GM18868 (cell line): ENCODE data around the gene LAMTOR4.
A peak's percentile ranks its signal among the peaks of the same experiment; 100 is the strongest.
"Not testable (repeated sequence)": the region's sequence is repeated elsewhere in the genome, so short reads cannot be mapped to it uniquely, and the experiment has no call there.

Experiments used
- ATAC-seq: cut with Tn5 transposase; IDR thresholded peaks from one replicate; pipeline ENCODE4 v1.9.1; 2021; ENCODE audit warnings: mild to moderate bottlenecking, moderate library complexity; ENCODE audit not compliant: unreplicated experiment

LAMTOR4 gene

GRCh38 chr7:100122067-100122466 is 26.7 kb upstream of the LAMTOR4 start:
- ATAC-seq, result no peak

DNA sequence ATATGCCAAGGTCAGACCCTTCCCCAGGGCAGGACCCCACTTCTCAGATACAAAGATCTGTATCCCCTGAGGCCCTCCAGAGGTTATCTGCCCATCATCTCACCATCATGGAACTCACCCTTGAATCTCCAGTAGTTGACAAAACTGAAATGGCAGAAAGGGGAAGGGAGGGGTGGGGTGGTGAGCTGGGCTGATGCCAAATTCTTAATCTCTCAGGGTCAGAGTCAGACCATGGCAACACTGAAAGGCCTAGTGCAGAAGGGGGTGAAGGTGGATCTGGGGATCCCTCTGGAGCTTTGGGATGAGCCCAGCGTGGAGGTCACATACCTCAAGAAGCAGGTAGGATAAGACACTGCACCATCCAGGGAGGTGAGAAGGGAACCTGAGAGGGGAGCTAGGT is 26.1 kb upstream of the LAMTOR4 start:
- no peak for ATAC-seq

- no peak for ATAC-seq
These were observed 24.2 kb upstream of the LAMTOR4 start for GRCh38 chr7:100124301-100125230.

- ATAC-seq, result no peak
These were observed 22.3 kb upstream of the LAMTOR4 start for GRCh38 chr7:100126239-100126930.

DNA sequence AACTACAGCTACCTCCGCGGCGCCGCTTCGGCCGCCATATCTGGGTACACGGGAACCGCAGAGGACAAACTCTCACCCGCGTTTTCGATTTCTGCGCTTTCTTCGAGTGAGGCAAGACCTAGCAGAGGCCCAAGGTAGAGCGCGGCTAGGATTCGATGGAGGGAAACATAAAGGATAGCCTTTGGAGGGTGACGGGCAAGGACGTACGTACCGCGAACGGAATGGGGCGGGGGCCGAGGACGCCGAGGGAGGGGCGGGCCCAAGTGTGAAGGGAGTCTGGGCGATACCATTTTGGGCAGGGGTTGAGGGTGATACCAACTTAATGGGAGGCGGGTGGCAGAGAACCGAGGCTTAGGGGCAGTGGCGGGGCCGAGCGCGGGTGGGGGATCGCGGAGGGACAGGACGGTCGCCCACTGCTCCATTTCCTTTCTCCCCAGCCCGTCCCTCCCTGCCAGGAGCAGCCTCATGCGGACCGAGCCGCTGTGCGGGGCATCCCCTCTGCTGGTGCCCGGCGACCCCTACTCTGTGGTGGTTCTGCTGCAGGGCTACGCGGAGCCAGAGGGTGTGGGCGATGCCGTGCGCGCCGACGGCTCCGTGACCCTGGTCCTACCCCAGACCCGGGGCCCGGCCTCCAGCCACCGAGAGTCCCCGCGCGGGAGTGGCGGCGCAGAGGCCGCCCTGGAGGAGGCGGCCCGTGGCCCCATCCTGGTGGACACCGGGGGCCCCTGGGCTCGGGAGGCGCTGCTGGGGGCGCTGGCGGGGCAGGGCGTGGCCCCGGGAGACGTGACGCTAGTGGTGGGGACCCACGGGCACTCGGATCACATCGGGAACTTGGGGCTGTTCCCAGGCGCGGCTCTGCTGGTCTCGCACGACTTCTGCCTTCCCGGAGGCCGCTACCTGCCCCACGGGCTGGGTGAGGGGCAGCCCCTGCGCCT is 21.5 kb upstream of the LAMTOR4 start, which contains the start of gene MBLAC1:
Gene MBLAC1 (plus strand): TSS at position 37 of the 935 bp plus-strand sequence. CDS start 429 bp downstream, at position 466.
- peak; percentile 61 for ATAC-seq

GRCh38 chr7:100127866-100128636 is 20.7 kb upstream of the LAMTOR4 start:
- ATAC-seq, result peak; percentile 10

- ATAC-seq, result no peak
These were observed 20.1 kb upstream of the LAMTOR4 start for GRCh38 chr7:100128637-100128963.

DNA sequence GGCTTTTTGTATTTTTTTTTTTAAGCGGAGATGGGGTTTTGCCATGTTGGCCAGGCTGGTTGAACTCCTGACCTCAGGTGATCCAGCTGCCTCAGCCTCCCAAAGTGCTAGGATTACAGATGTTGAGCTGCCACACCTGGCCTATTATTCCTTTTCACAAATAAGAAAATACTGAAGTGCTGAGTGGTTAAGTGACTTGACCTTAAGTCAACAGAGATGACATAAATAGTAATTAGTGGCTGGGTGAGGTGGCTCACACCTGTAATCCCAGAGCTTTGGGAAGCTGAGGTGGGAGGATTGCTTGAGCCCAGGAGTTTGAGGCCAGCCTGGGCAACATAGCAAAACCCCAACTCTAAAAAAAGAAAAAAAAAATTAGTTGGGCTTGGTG is 18.5 kb upstream of the LAMTOR4 start:
- not testable (repeated sequence) for ATAC-seq

- no peak for ATAC-seq
These were observed 17.9 kb upstream of the LAMTOR4 start for GRCh38 chr7:100130608-100131453.

DNA sequence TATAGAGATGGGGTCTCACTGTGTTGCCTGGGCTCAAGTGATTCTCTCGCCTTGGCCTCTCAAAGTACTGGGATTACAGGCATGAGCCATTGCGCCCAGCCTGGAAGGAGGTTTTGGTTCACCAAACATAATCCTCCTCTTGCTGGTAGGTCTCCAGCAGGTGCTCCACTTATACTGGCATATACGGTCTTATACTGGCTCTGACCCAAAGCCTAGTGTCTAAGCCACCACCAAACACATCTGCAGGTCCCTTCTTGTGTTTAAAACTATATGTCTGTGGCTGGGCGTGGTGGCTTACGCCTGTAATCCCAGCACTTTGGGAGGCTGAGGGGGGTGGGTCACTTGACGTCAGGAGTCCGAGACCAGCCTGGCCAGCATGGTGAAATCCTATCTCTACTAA is 16.6 kb upstream of the LAMTOR4 start:
- ATAC-seq, result no peak

DNA sequence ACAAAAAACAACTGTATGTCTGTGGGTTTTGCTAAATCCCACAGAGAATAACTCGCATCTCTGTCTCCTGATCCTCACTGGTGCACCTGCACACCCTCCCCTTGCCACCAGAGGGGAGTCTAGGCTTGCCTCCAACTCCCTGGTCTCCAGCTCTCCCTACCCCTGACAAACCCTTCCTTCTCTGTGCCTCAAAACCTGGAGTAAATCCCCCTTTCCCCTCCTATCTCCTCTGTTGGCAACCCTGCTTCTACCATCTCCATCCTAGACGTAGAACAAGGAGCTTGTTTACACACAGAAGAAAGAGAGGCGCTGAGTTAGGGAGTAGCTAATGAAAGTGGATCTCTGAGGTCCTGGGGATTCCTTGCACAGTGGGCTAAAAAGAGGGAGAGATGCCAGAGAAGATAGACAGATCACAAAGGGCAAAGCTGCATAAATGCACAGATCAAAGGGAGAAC is 16.0 kb upstream of the LAMTOR4 start:
- ATAC-seq, result peak; percentile 50

DNA sequence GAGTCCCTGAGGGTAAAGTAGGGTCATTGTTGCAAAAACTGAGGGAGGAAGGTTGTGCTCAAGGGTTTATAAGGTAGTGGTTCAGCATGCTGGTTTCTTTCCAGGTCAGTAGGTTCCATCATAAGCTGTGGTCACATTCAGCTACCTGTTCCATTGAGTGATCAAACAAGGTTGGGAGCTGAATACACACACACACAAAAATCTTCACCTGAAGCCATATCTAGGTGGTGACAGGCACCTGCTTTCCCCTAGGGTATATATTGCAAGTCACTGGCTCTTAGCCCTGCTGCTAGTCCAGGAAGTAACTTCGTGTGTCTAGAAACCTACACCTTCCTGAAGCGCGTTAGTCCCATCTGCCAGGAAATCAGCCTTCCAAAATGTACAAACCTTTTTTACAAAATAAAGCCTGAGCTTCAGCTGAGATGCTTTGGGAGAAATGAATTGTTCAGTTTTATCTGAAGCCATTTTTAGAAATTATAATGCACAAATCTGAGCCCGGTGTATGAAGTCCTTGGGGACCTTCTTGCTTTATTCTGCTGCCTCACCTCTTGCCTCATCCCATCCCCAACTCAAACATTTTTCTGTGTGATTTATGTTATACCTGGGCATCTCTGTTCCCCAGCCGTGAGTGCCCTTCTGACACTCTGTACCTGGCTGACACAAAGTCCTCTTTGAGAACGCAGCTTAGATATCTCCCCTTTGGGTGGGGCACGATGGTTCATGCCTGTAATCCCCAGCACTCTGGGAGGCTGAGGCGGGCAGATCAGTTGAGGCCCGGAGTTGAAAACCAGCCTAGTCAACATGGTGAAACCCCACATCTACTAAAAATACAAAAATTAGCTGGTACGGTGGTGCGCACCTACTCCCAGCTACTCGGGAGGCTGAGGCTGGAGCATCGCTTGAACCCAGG is 10.6 kb upstream of the LAMTOR4 start:
- no peak for ATAC-seq

DNA sequence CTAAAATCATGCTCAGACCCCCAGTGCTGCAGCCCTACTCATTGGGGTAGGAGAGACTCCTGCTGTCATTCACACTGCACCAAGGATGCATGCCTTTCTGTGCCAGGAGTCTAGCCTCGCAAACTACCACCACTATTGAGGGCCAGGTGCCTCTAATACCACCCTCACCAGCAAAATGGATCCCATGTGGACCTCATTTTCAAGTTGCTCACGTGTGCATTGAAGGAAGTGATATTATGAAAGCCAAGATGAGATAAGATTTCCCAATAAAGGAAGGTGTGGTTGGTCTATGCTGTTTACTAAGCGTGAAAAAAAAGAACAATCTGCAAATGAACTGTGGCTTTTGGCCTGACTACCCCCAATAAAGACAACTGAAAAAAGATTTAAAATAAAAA is 7.2 kb upstream of the LAMTOR4 start:
- ATAC-seq, result no peak

GRCh38 chr7:100142461-100142860 is 6.3 kb upstream of the LAMTOR4 start:
- no peak for ATAC-seq

- not testable (repeated sequence) for ATAC-seq
These were observed 2.4 kb upstream of the LAMTOR4 start for GRCh38 chr7:100146350-100146749.

- no peak for ATAC-seq
These were observed 1.4 kb upstream of the LAMTOR4 start for GRCh38 chr7:100147278-100147677.

GRCh38 chr7:100148225-100148558 is 526 bp upstream of the LAMTOR4 start:
- ATAC-seq, result no peak

- ATAC-seq, result no peak
These were observed 3.7 kb downstream of the LAMTOR4 start for GRCh38 chr7:100152404-100152803.
